ENCODE measurements around the gene DOCK7. TPM values are rescaled to one million over a fixed set of nuclear protein-coding genes. Genes with fewer than 3 reads are reported as not detected.

The DOCK7 gene
- total RNA-seq (10 to 100 TPM; 27.9 to 35.1 TPM), polyA plus RNA-seq (10 to 100 TPM in 1 of 2 donors, 1 to 10 TPM in 1; 5.6 to 15.5 TPM)

GRCh38 chr1:62687903-62688686 is at the start of gene DOCK7:
Gene DOCK7 (minus strand): TSS chr1:62688386. CDS start chr1:62688264, 122 bp downstream.
- TF ChIP-seq CTCF (IDR thresholded peaks at IDR 0.05; ENCODE audit: low read depth, low read length, missing input control): no peak
- TF ChIP-seq SP1 (IDR thresholded peaks at IDR 0.05): no peak
- peak; percentile 54 for TF ChIP-seq YY1 (IDR thresholded peaks at IDR 0.05)
- no peak for TF ChIP-seq TAF1 (conservative IDR thresholded peaks at IDR 0.05)
- TF ChIP-seq ATF3 (IDR thresholded peaks at IDR 0.05): no peak
- TF ChIP-seq JUND (IDR thresholded peaks at IDR 0.05): peak in 1 of 2 donors; percentile 16
- no peak for TF ChIP-seq EGR1 (IDR thresholded peaks at IDR 0.05; ENCODE audit: low read depth in 2 of 2)
- no peak for TF ChIP-seq FOXA2 (IDR thresholded peaks at IDR 0.05)
- TF ChIP-seq GABPA (IDR thresholded peaks at IDR 0.05 in 1 of 2, conservative IDR thresholded peaks at IDR 0.05 in 1 of 2): no peak
- peak; percentile 46 for TF ChIP-seq REST (IDR thresholded peaks at IDR 0.05)
- no peak for TF ChIP-seq NR2F2 (IDR thresholded peaks at IDR 0.05)
- TF ChIP-seq MAX (IDR thresholded peaks at IDR 0.05): no peak
- no peak for TF ChIP-seq FOXA1 (IDR thresholded peaks at IDR 0.05)
- TF ChIP-seq RAD21 (IDR thresholded peaks at IDR 0.05): peak in 1 of 2 donors; percentile 47
- TF ChIP-seq HNF4G (IDR thresholded peaks at IDR 0.05): no peak
- no peak for TF ChIP-seq ZBTB33 (IDR thresholded peaks at IDR 0.05)
- no peak for TF ChIP-seq HNF4A (conservative IDR thresholded peaks at IDR 0.05)
- TF ChIP-seq RXRA (IDR thresholded peaks at IDR 0.05): peak in 1 of 2 donors; percentile 9
- Histone ChIP-seq H3K27ac (ENCODE audit: low read depth in 1 of 2, low read length in 2 of 2) (peak within 1 kb of the TSS; percentile 77 to 83), H3K4me1 (ENCODE audit: control insufficient read depth in 4 of 4, insufficient read depth in 4 of 4, low read length in 3 of 4) (peaks cover 8 to 42% (median 28%) of the 10 kb centered on the region in 4 donors), H3K9ac (ENCODE audit: low read depth in 1 of 2, low read length in 2 of 2) (peak within 1 kb of the TSS; percentile 51 to 80), H3K27me3 (ENCODE audit: control insufficient read depth in 4 of 4, insufficient read depth in 4 of 4, low read length in 3 of 4) (no peaks in the 10 kb centered on the region), H3K4me3 (ENCODE audit: low read depth in 1 of 3, low read length in 3 of 3) (peak within 1 kb of the TSS; percentile 73 to 98 (median 80)), H3K36me3 (ENCODE audit: control insufficient read depth in 4 of 4, insufficient read depth in 3 of 4, low read depth in 1 of 4, low read length in 3 of 4) (no peaks in the 10 kb centered on the region), H3K9me3 (ENCODE audit: control insufficient read depth in 4 of 4, low read length in 3 of 4) (no peaks in the 10 kb centered on the region)
- under 1% methylated on average over 107 of the region's 107 CpGs for WGBS
- DNase-seq (ENCODE audit: low spot score): peak; percentile 77

All from liver (tissue), 9 donors.